Tibial nerve (tissue), 4 donors: ENCODE measurements around the gene KCNJ15. TPM values are rescaled to one million over a fixed set of nuclear protein-coding genes. Genes with fewer than 3 reads are reported as not detected.

Experiments
- DNase-seq, 2 donors: peaks; one replicate each; pipeline ENCODE4 v3.0.0-alpha.2; 2019; ENCODE audit warnings: low spot score in 2 of 2
- H3K27ac ChIP-seq, 4 donors: fragments of 200-600 bp; sonication (generic) in 3 of 4; one replicate each; pipeline ENCODE4 v1.5.1; 2017 to 2019; ENCODE audit warnings: mild to moderate bottlenecking in 1 of 4
- H3K27me3 ChIP-seq, 2 donors: fragments of 200-600 bp; sonication (generic) in 1 of 2; one replicate each; pipeline versions ENCODE4 v1.5.1 to v1.6.0; 2017 to 2019
- H3K36me3 ChIP-seq, 3 donors: fragments of 200-600 bp; sonication (generic); one replicate each; pipeline ENCODE4 v1.5.1; 2018 to 2019
- H3K4me1 ChIP-seq, 4 donors: fragments of 200-600 bp; sonication (generic) in 3 of 4; one replicate each; pipeline ENCODE4 v1.5.1; 2017 to 2019
- H3K4me3 ChIP-seq, 4 donors: fragments of 200-600 bp; sonication (generic) in 3 of 4; one replicate each; pipeline ENCODE4 v1.5.1; 2017 to 2019; ENCODE audit warnings: mild to moderate bottlenecking in 1 of 4, moderate library complexity in 1 of 4
- H3K9me3 ChIP-seq, 4 donors: fragments of 200-600 bp; sonication (generic) in 3 of 4; one replicate each; pipeline ENCODE4 v1.5.1; 2017 to 2019
- CTCF ChIP-seq, 5 experiments: fragments of 200-600 bp in 3 of 5; fragments of 450-650 bp in 2 of 5; sonication (generic) in 3 of 5; IDR thresholded peaks; one replicate each; pipeline ENCODE4 v1.5.1; 2016 to 2019; ENCODE audit warnings: antibody characterized with exemption in 5 of 5, mild to moderate bottlenecking in 3 of 5, moderate library complexity in 2 of 5
- EP300 ChIP-seq, 2 donors: sonication (generic); formaldehyde crosslinking; IDR thresholded peaks; one replicate each; pipeline ENCODE4 v1.6.1; 2017; ENCODE audit warnings: antibody characterized with exemption in 2 of 2, mild to moderate bottlenecking in 1 of 2
- POLR2A ChIP-seq, 2 donors: fragments of 450-650 bp; IDR thresholded peaks; one replicate each; pipeline ENCODE4 v1.6.1; 2017; ENCODE audit warnings: antibody characterized with exemption in 2 of 2, mild to moderate bottlenecking in 2 of 2, moderate library complexity in 2 of 2
- WGBS, 2 donors: methylation state at CpG; one replicate each; pipeline ENCODE4 v1.1.5; 2018; 5-methylcytosine and 5-hydroxymethylcytosine counted together
- total RNA-seq, 4 donors: library from RNA; depleted of rRNA; stranded (reverse); fragments of >200 nt; gene quantifications; one replicate each; pipeline ENCODE4 v1.1.0, GENCODE V29; 2016

The KCNJ15 gene
- total RNA-seq, 4 donors from 2014 or later: 0.39 to 2.4 (median 0.43) TPM

- TF ChIP-seq CTCF (IDR thresholded peaks at IDR 0.05) (no peak), EP300 (IDR thresholded peaks at IDR 0.05) (peak in 1 of 2 donors; percentile 23)
- Histone ChIP-seq H3K27ac (no peak overlapping the region), H3K4me3 (no peak overlapping the region), H3K4me1 (peaks cover 0 to 8% (median 0%) of the 10 kb centered on the region in 4 donors), H3K36me3 (no peaks in the 10 kb centered on the region), H3K27me3 (no peaks in the 10 kb centered on the region), H3K9me3 (no peaks in the 10 kb centered on the region)
- DNase-seq: no peak
- 69 to 70% methylated on average over 8 of the region's 8 CpGs for WGBS, 2 donors
Observed at GRCh38 chr21:38263493-38263892, 6.7 kb downstream of the KCNJ15 start.

GRCh38 chr21:38264571-38264970 lies 7.8 kb downstream of the KCNJ15 start:
- no peaks in the 10 kb centered on the region for H3K27me3 ChIP-seq
- H3K4me3 ChIP-seq: no peak overlapping the region
- DNase-seq: no peak
- peaks cover 0 to 19% (median 2%) of the 10 kb centered on the region in 4 donors for H3K4me1 ChIP-seq
- H3K36me3 ChIP-seq: no peaks in the 10 kb centered on the region
- no peak overlapping the region for H3K27ac ChIP-seq
- no peaks in the 10 kb centered on the region for H3K9me3 ChIP-seq
- 82 to 85% methylated on average over 3 of the region's 3 CpGs for WGBS, 2 donors
- TF ChIP-seq EP300 (IDR thresholded peaks at IDR 0.05): no peak
- TF ChIP-seq CTCF (IDR thresholded peaks at IDR 0.05): no peak

GRCh38 chr21:38265166-38265565 lies 8.4 kb downstream of the KCNJ15 start:
- no peaks in the 10 kb centered on the region for H3K9me3 ChIP-seq
- H3K27ac ChIP-seq: no peak overlapping the region
- H3K36me3 ChIP-seq: no peaks in the 10 kb centered on the region
- DNase-seq: no peak
- no peak overlapping the region for H3K4me3 ChIP-seq
- peaks cover 0 to 23% (median 2%) of the 10 kb centered on the region in 4 donors for H3K4me1 ChIP-seq
- no peaks in the 10 kb centered on the region for H3K27me3 ChIP-seq
- no peak for TF ChIP-seq POLR2A (IDR thresholded peaks at IDR 0.05)
- TF ChIP-seq CTCF (IDR thresholded peaks at IDR 0.05): no peak
- no peak for TF ChIP-seq EP300 (IDR thresholded peaks at IDR 0.05)
- 89 to 96% methylated on average over 1 of the region's 1 CpG for WGBS, 2 donors

- Histone ChIP-seq H3K4me1 (peaks cover 0 to 23% (median 2%) of the 10 kb centered on the region in 4 donors), H3K27me3 (no peaks in the 10 kb centered on the region), H3K36me3 (no peaks in the 10 kb centered on the region), H3K27ac (no peak overlapping the region), H3K4me3 (no peak overlapping the region), H3K9me3 (no peaks in the 10 kb centered on the region)
- no peak for DNase-seq
- TF ChIP-seq POLR2A (IDR thresholded peaks at IDR 0.05): no peak
- no peak for TF ChIP-seq CTCF (IDR thresholded peaks at IDR 0.05)
- TF ChIP-seq EP300 (IDR thresholded peaks at IDR 0.05): no peak
- 90 to 93% methylated on average over 2 of the region's 2 CpGs for WGBS, 2 donors
Observed at GRCh38 chr21:38266732-38267131, 9.9 kb downstream of the KCNJ15 start.

- Histone ChIP-seq H3K27ac (peak overlapping the region in 1 of 4 donors; percentile 8), H3K9me3 (no peaks in the 10 kb centered on the region), H3K36me3 (no peaks in the 10 kb centered on the region), H3K4me1 (peaks cover 0 to 23% (median 2%) of the 10 kb centered on the region in 4 donors), H3K4me3 (no peak overlapping the region), H3K27me3 (no peaks in the 10 kb centered on the region)
- DNase-seq: no peak
- 89 to 90% methylated on average over 3 of the region's 3 CpGs for WGBS, 2 donors
- TF ChIP-seq CTCF (IDR thresholded peaks at IDR 0.05) (no peak), EP300 (IDR thresholded peaks at IDR 0.05) (no peak), POLR2A (IDR thresholded peaks at IDR 0.05) (no peak)
Observed at GRCh38 chr21:38267136-38267755, 10.5 kb downstream of the KCNJ15 start.
